HG02943 (cell line): Measurements from ENCODE around the gene GGCT.

Experiments
- ATAC-seq: cut with Tn5 transposase; IDR thresholded peaks from one replicate; pipeline ENCODE4 v1.9.1; 2021; ENCODE audit warnings: mild to moderate bottlenecking, low read depth, moderate library complexity; ENCODE audit not compliant: unreplicated experiment

The GGCT gene

DNA sequence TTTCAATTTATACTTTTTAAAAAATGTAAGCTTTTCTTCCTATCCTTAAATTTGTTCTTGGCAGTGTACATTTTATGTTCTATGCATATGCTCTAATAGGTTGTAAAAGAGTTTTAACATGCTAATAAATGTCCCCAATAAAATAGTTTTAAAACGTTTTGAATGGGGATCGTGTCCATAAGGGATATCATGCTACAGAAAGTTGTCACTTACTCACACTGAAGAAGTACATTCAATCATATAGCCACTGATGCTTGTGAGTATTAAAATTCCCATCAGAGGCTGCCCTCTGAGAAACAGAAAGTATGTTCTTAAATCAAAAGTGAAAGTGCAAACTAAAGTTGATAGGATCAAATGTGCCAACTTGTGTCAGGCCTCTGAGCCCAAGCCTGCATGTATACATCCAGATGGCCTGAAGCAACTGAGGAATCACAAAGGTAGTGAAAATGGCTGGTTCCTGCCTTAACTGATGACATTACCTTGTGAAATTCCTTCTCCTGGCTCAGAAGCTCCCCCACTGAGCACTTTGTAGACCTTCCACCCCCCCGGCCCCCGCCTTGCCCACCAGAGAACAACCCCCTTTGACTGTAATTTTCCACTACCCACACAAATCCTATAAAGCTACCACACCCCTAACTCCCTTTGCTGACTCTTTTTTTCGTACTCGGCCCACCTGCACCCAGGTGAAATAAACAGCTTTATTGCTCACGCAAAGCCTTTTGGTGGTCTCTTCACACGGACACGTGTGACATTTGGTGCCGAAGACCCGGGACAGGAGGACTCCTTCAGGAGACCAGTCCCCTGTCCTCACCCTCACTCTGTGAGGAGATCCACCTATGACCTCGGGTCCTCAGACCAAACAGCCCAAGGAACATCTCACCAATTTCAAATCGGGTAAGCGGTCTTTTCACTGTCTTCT lies 25.2 kb downstream of the GGCT start:
- ATAC-seq, result no peak

- peak; percentile 90 for ATAC-seq
Observed at GRCh38 chr7:30478349-30479201, 26.1 kb downstream of the GGCT start, which contains the start of gene NOD1. NOD1 (minus strand) TSS chr7:30478784; CDS start chr7:30456921, 21,863 bp downstream.

DNA sequence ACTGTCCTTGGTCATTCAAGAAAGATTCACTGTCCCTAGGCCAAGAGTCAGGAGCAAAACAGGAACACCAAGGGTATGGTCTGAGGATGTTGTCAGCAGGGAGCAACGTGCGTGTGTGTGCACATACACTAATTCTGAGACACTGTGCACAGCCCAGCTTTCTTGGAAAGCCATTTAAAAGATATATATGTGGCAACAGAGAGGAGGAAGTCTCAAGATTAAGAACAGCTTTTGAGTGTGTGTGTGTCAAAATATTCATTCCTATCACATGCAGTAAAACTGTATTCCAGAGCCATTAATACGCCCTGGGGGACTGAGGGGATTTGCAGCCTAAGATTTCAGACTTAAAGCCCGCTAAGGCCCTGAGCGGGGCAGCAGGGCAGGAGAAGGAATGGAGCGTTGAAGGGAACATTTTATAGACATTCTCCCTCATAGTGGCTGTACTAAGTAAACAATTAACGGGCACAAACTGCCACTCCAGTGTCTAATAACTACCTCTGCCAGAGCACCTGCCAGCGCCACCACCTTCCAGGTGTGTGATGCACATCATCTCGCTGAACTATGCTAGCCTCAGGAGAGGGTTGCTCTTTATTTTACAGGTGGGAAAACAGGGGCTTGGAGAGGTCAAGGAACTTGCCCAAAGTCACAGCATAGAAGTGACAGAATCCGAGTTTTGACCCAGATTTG lies 28.0 kb downstream of the GGCT start:
- ATAC-seq, result no peak

- no peak for ATAC-seq
Observed at GRCh38 chr7:30475580-30475979, 29.0 kb downstream of the GGCT start.

GRCh38 chr7:30474893-30475292 lies 29.7 kb downstream of the GGCT start:
- ATAC-seq, result no peak

DNA sequence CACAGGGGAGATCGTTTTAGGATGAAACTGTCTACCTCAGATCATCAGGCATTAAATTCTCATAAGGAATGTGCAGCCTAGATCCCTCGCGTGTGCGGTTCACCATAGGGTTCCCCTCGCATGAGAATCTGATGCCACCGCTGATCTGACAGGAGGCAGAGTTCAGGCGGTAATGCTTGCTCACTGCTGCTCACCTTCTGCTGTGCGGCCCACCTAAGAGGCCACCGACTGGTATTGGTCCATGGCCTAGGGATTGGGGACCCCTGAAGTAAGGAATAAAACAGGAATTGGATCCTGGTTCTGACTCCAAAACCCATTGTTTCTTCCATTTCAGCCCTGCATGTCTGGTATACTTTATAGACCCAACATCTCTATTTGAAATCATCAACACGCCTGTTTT lies 30.1 kb downstream of the GGCT start:
- ATAC-seq, result no peak

DNA sequence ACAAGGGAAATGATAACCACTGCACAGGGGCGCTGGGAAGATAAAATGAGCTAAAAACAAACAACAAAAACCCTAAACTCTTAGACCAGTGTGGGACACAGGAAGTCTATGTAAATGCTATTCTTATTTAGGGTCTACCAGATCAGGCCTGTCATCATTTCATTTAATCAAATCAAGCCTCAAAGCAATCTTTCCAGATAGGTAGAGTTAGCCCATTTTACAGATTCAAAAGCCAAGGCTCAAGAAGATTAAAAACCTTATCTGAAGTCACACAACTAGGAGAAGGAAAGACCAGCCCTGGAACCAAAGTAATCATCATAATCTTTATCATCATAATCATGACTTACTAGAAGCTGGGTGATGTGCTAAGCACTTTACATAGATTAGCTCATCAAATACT lies 30.7 kb downstream of the GGCT start:
- ATAC-seq, result no peak

- ATAC-seq, result no peak
Observed at GRCh38 chr7:30472784-30473775, 31.5 kb downstream of the GGCT start.

- no peak for ATAC-seq
Observed at GRCh38 chr7:30472081-30472783, 32.4 kb downstream of the GGCT start.

- ATAC-seq, result no peak
Observed at GRCh38 chr7:30471205-30471604, 33.4 kb downstream of the GGCT start.

DNA sequence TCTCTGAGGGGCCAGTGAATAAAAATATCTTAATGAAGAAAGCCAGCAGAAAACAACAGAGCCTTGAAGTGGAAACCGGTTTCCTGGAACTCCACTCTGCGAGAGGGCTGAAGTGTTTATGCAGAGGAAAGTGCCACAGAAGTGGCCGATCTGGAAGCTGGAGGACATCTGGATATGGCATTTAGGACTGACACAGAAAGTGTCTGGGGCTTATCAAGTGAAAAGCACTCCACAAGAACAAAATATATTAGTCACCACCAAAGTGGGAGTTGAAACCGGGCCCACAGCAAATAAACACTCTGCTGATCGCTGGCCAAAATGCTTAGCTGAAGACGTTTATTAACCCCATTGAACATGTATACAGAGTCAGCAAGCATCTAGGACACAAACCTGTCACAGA lies 33.9 kb downstream of the GGCT start:
- ATAC-seq, result no peak

- ATAC-seq, result no peak
Observed at GRCh38 chr7:30470163-30470770, 34.4 kb downstream of the GGCT start.

GRCh38 chr7:30469303-30469702 lies 35.3 kb downstream of the GGCT start:
- no peak for ATAC-seq

- no peak for ATAC-seq
Observed at GRCh38 chr7:30468791-30469190, 35.8 kb downstream of the GGCT start.

DNA sequence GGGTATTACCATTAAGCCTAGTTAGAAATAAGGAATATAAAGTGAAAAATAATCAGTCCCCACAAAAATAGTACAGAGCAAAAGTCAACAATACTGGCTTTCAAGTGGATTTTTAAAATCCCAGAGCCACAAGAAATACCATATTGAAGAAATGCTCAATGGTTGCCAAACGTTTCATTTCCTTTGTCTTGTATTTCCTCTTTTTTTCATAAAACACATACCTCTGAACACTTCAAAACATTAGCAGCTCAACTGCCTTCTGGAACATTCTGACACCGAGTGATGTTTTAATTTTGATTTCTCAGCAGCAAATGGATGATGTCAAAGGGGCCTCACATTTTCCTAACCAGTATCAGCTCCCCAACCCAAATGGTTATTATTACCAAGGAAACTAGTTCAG lies 36.6 kb downstream of the GGCT start:
- no peak for ATAC-seq

DNA sequence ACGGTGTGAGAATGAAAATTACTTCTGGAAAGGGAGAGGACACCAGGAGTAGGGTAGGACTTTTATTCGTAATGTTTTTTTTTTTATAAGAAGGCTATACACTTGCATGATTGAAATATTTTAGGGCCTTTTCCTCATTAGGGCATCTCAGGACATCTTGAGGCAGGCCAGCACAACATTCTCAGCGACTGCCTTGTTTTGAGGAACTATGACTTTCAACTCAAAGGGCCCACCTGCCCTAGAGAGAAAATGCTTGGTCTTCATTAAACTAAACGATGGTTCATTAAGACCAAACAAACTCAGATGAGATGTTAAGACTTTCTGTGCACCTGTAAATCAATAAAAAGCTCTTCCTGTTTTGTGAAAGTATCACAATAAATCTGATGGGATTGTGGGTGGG lies 37.4 kb downstream of the GGCT start:
- ATAC-seq, result no peak

DNA sequence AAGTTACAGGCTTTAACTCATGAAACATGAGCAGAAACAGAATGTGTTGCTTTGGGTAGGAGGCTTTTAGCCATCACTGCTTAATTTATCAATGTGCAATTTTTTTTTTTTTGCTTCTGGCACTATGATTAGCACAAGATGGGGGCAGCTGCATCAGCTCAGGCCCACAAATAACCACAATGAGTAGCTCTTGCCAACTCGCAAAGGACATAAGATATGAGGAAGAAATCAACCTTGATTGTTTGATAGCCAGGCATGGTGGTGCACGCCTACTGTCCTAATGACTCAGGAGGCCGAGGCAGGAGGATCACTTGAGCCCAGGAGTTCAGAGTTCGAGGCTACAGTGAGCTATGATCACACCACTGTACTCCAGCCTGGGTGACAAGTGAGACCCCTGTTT lies 38.4 kb downstream of the GGCT start:
- ATAC-seq, result no peak

- no peak for ATAC-seq
Observed at GRCh38 chr7:30465811-30466180, 38.8 kb downstream of the GGCT start.
